CD4-positive, alpha-beta T cell (primary cell): ENCODE measurements around the gene MUC13. TPM values are rescaled to one million over a fixed set of nuclear protein-coding genes. Genes with fewer than 3 reads are reported as not detected.

Source experiments
- ATAC-seq: fragments of 200-7000 bp; cut with Tn5 transposase; one replicate; pipeline ENCODE4 v1.10.0; 2022; ENCODE audit warnings: mild to moderate bottlenecking; ENCODE audit not compliant: poor library complexity
- CTCF ChIA-PET: fragments of 350-600 bp; sonication (Branson Sonifier 250); formaldehyde crosslinking; loops from one replicate; lab custom pipeline; 2021; ENCODE audit warnings: antibody characterized with exemption, inconsistent platforms; lab: Charles Lee
- POLR2A ChIA-PET: fragments of 350-600 bp; sonication (Branson Sonifier 250); formaldehyde crosslinking; loops from one replicate; lab custom pipeline; 2021; ENCODE audit warnings: antibody characterized with exemption, inconsistent platforms; lab: Charles Lee
- DNase-seq, 14 experiments: peaks; one replicate each; pipeline ENCODE4 v3.0.0-alpha.2; 2013 to 2020; ENCODE audit warnings: mixed read lengths in 2 of 14
- H3K27ac ChIP-seq, 2 donors: one replicate each; pipeline versions ENCODE4 v1.5.1 to v1.7.0; 2013; ENCODE audit warnings: low read length in 2 of 2, low read depth in 1 of 2, mild to moderate bottlenecking in 1 of 2
- H3K27me3 ChIP-seq, 2 experiments: 1 replicate in 1 of 2; 2 replicates in 1 of 2; pipeline versions ENCODE4 v1.6.1 to v1.7.0; 2013; ENCODE audit warnings: low read length in 2 of 2, control low read depth in 1 of 2, mild to moderate bottlenecking in 1 of 2, moderate library complexity in 1 of 2; ENCODE audit not compliant: insufficient read depth in 2 of 2, control insufficient read depth in 1 of 2
- H3K36me3 ChIP-seq: one replicate; pipeline ENCODE4 v1.6.1; 2013; ENCODE audit warnings: low read length, control low read depth; ENCODE audit not compliant: insufficient read depth
- H3K4me1 ChIP-seq: one replicate; pipeline ENCODE4 v1.6.1; 2013; ENCODE audit warnings: low read length, control low read depth; ENCODE audit not compliant: insufficient read depth
- H3K4me3 ChIP-seq: one replicate; pipeline ENCODE4 v1.5.1; 2013; ENCODE audit warnings: mild to moderate bottlenecking, low read length, moderate library complexity
- H3K9me3 ChIP-seq, 2 experiments: 1 replicate in 1 of 2; 2 replicates in 1 of 2; pipeline versions ENCODE4 v1.6.1 to v1.7.0; 2013; ENCODE audit warnings: low read length in 2 of 2, mild to moderate bottlenecking in 2 of 2, control low read depth in 1 of 2, moderate library complexity in 1 of 2; ENCODE audit not compliant: control insufficient read depth in 1 of 2, insufficient read depth in 1 of 2
- H3K27ac Mint-ChIP-seq: one replicate; pipeline ENCODE4 v1.8.0; 2020; ENCODE audit warnings: mixed read lengths
- H3K27me3 Mint-ChIP-seq: one replicate; pipeline ENCODE4 v1.8.0; 2021; ENCODE audit warnings: mixed read lengths
- H3K36me3 Mint-ChIP-seq: one replicate; pipeline ENCODE4 v1.8.0; 2021; ENCODE audit warnings: low read depth, mixed read lengths
- H3K4me1 Mint-ChIP-seq: one replicate; pipeline ENCODE4 v1.8.0; 2021; ENCODE audit warnings: low read depth, mixed read lengths
- H3K4me3 Mint-ChIP-seq: one replicate; pipeline ENCODE4 v1.8.0; 2020; ENCODE audit warnings: mild to moderate bottlenecking, mixed read lengths
- H3K9me3 Mint-ChIP-seq: one replicate; pipeline ENCODE4 v1.8.0; 2020; ENCODE audit warnings: mixed read lengths
- CTCF ChIP-seq: fragments of 200-600 bp; IDR thresholded peaks from one replicate; pipeline ENCODE4 v1.8.0; 2022; ENCODE audit warnings: antibody characterized with exemption, mild to moderate bottlenecking
- intact Hi-C, 2 experiments: fragments of 100-400 bp; cut with DNase I in 1 of 2; cut with micrococcal nuclease in 1 of 2; formaldehyde crosslinking; loops; one replicate each; pipeline versions ENCODE4 v1.15.1 to v1.9.0; 2023 to 2025; cut with DNase I, micrococcal nuclease
- total RNA-seq, 174 experiments: library from RNA in 2 of 174; stranded (reverse) in 2 of 174; gene quantifications; one replicate each; pipeline ENCODE4 v1.2.3 and lab custom pipeline; 2021 to 2026

Gene MUC13
- total RNA-seq, 2 experiments from 2014 or later: 0.47 TPM; not detected in 1

DNA sequence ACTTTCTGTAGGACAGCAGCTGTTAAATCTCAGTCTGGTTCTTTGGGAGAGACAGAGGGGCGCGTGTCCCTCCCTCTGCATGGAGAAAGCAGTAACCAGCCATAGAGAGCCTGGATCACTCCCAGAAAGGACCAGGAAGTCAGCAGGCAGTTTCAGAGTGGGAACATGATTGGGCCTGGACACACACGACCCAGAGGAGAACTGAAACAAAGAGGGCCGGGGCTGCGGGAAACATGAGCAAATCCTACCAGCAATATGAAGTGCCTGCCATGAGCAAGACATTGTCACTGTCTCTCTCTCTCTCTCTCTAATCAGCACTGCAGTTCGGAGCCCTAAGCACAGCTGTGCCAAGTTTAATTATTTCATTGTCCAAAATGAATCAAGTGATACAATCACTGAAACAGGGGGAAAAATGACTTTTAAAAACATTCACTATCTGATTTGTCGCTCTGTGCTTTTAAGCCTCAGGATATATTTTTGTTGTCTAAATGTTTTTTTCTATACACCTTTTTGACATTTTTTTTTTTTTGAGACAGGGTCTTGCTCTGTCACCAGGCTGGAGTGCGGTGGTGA is 17.6 kb downstream of the MUC13 start:
- Mint-ChIP-seq H3K4me3 (no peak overlapping the region), H3K27ac (no peak overlapping the region), H3K36me3 (no peaks in the 10 kb centered on the region), H3K9me3 (no peaks in the 10 kb centered on the region), H3K27me3 (peaks cover 10% of the 10 kb centered on the region), H3K4me1 (no peaks in the 10 kb centered on the region)
- no peak for TF ChIP-seq CTCF
- Histone ChIP-seq H3K27ac (no peak overlapping the region), H3K27me3 (peaks cover 0 to 5% of the 10 kb centered on the region in 2 experiments), H3K36me3 (no peaks in the 10 kb centered on the region), H3K4me1 (no peaks in the 10 kb centered on the region), H3K4me3 (no peak overlapping the region), H3K9me3 (no peaks in the 10 kb centered on the region)
- ATAC-seq (no peak), DNase-seq (no peak)
- CTCF ChIA-PET: no interaction called here
- intact Hi-C loops: no loop called here
- POLR2A ChIA-PET: no interaction called here

GRCh38 chr3:124915254-124915653 is 19.3 kb downstream of the MUC13 start:
- Histone ChIP-seq H3K4me1 (no peaks in the 10 kb centered on the region), H3K36me3 (no peaks in the 10 kb centered on the region), H3K4me3 (no peak overlapping the region), H3K27me3 (peaks cover 0 to 5% of the 10 kb centered on the region in 2 experiments), H3K9me3 (no peaks in the 10 kb centered on the region), H3K27ac (no peak overlapping the region)
- DNase-seq (no peak), ATAC-seq (no peak)
- TF ChIP-seq CTCF: no peak
- H3K9me3 Mint-ChIP-seq: no peaks in the 10 kb centered on the region
- intact Hi-C loops: no loop called here
- CTCF ChIA-PET: interaction anchor here (1.2 kb wide), 1 partner anchor 14 kb away, joined by 3 read pairs; no protein-coding TSS in a partner anchor
- H3K4me1 Mint-ChIP-seq: no peaks in the 10 kb centered on the region
- POLR2A ChIA-PET: no interaction called here
- no peak overlapping the region for H3K27ac Mint-ChIP-seq
- H3K4me3 Mint-ChIP-seq: no peak overlapping the region
- H3K36me3 Mint-ChIP-seq: no peaks in the 10 kb centered on the region
- H3K27me3 Mint-ChIP-seq: peaks cover 10% of the 10 kb centered on the region

DNA sequence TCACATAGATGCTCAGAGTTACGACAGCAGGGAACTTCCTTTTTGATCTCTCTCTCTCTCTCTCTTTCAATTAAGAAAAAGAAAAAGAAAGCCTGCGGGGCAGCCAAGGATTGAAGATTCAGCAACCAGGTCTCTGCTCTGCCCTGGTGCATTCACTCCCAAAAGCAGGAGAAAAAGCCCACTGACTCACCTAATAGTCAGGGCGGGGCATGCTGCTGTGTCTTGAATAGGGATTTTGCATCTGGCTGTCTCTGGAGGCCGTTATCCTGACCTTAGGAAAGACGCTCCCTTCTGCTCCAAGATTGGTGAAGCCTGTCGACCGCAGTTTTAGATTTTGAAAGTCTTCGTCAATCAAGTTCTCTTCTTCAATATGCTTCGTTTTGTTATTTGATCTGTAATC is 26.6 kb downstream of the MUC13 start:
- DNase-seq: no peak
- intact Hi-C loops: loop anchor here in 1 of 2 experiments (10.0 kb wide), 1 partner anchor 343 kb away; no protein-coding TSS in a partner anchor
- no peak for TF ChIP-seq CTCF
- no peak overlapping the region for H3K27ac ChIP-seq
- CTCF ChIA-PET: no interaction called here
- Mint-ChIP-seq H3K4me1 (no peaks in the 10 kb centered on the region), H3K27ac (no peak overlapping the region), H3K9me3 (no peaks in the 10 kb centered on the region), H3K4me3 (no peak overlapping the region), H3K27me3 (peaks cover 8% of the 10 kb centered on the region), H3K36me3 (no peaks in the 10 kb centered on the region)
- H3K27me3 ChIP-seq: peaks cover 5 to 8% of the 10 kb centered on the region in 2 experiments
- H3K36me3 ChIP-seq: no peaks in the 10 kb centered on the region
- POLR2A ChIA-PET: no interaction called here
- no peaks in the 10 kb centered on the region for H3K9me3 ChIP-seq
- no peaks in the 10 kb centered on the region for H3K4me1 ChIP-seq
- ATAC-seq: no peak
- no peak overlapping the region for H3K4me3 ChIP-seq
